Iris pigment epithelial cell (primary cell): ENCODE data around the gene TNFAIP8L1.
"Not testable (repeated sequence)": the region's sequence is repeated elsewhere in the genome, so short reads cannot be mapped to it uniquely, and the experiment has no call there.

Source experiments
- DNase-seq: peaks from one replicate; pipeline ENCODE4 v3.0.0-alpha.2; 2011; ENCODE audit warnings: low read depth

Gene TNFAIP8L1

GRCh38 chr19:4678881-4679790, 39.8 kb downstream of the TNFAIP8L1 start:
- peak; percentile 31 for DNase-seq

- DNase-seq = not testable (repeated sequence)
Observed at GRCh38 chr19:4680021-4680420, 40.7 kb downstream of the TNFAIP8L1 start.

DNA sequence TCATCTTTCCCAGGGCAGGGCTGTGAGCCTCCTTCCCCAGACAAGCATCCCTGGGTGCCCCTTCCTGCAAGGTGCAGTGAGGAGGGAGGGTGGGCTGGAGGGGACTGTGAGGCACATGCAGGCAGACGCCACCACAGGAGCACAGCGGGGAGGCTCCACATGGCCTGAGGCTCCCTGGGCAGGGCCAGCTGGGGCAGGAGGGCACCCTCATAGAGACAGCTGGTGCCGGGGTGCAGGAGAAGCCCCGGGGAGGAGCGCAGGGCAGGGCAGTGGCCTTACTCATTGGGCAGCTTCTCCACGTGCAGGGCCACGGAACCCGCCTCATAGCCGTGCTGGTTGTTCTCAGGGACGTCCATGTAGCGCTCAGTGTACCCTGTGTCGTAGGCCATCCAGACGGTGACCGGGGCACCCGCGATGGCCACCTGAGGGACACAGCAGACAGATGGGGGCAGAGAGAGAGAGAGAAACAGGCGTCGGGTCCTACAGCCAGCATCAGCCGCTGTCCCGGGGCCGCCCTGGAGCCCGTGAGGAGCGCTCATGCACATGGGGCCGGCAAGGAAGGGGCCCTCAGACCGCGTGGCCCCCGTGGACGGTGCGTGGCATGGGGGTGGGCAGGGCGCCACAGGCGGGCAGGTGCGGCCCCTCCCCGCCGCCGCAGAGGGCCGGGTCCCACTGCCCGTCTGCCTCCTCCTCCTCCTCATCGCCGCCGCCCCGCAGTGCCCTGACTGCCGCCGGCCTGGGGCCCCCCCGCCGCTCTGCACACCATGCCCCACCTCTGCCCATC, 43.3 kb downstream of the TNFAIP8L1 start:
- no peak for DNase-seq

DNA sequence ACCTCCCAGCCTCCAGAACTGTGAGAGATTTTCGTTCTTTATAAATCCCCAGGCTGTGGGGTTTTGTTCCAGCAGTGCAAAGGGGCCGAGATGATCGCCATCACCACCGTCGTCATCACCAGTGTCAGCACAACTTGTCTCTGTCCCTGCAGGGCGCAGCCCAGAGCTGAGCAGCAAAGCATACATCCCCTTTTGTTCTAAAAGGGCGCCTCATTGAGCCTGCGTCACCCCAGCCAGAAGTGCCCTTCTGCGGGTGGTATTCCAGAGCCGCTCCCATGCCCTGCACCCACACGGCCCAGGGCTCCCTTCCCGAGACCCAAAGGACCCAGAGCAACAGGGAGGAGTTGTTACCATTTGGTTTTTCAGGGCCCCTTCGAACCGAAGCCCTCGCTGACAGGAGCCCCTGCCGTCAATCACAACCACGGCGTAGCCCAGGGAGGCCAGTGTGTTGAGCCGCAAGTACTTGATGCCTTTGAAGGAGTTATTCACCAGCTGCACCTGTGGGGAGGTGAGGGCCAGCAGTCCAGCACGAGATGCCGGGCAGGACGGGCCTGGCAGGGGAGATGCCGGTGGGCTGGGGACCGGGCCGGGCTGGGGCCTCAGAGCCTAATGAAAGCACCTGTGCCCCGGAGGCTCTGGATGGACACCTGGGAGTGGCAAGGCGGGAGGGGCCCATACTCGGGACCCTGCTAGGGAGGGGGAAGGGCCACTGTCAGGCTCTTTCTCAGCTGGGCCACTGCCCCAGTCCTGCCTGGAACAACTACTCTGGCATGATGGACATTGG, 45.2 kb downstream of the TNFAIP8L1 start:
- DNase-seq = no peak

DNA sequence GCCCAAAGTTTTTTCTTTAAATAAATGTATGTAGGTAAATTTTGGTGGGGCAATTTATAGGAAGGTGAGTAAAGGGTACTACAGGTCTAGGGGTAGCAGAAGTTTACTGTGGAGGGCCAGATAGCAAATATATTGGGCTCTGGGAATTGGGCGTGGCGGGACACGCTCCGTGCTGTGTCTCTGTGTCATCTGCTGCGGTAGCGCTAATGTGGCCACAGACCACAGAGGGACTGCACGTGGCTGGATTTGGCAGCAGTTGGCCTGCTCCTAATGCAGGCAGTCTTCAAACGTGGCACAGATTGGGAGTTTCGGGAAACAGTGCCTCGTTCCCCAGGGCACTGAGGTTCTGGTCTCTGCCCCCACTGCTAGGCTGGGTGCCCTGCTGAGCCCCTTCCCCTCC, 47.4 kb downstream of the TNFAIP8L1 start:
- DNase-seq = no peak

DNA sequence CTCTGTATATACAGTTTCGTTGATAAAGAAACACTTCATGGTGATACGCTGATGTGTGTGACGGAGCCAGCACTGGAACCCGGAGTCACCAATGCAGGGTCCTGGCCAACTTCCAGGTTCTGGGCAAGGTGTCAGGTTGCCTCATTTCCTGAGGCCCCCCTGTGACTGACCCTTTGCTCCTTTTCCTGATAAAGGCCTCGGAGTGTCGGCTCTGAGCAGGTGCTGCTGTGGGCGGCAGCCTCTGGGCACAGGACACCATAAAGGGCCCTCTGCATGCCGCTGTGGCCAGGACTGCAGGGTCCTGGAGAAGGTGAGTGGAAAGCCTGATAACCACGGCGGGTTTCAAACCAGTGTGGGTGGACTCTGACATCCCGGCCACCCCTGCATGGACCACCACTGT, 48.1 kb downstream of the TNFAIP8L1 start:
- no peak for DNase-seq

GRCh38 chr19:4688587-4688986, 49.3 kb downstream of the TNFAIP8L1 start:
- no peak for DNase-seq

DNA sequence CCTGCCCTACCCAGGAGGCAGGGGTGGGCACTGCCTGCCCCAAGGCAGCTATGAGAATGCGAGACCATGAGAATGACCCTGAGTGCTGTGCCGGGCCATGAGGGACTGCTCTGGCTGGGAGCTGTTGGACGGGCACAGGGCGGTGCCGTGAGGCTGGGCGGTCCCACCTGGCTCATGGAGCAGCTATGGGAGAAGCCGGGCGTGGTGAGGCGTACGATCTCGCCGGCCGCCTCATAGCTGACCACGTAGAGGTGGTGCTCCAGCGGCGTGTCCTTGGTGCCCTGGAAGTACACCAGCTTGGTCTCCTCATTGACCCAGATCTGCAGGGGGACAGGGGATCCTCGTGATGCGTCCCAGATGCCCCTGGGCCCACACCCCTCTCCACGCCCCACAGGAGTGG, 50.1 kb downstream of the TNFAIP8L1 start:
- no peak for DNase-seq

GRCh38 chr19:4690361-4690760, 51.0 kb downstream of the TNFAIP8L1 start:
- no peak for DNase-seq

DNA sequence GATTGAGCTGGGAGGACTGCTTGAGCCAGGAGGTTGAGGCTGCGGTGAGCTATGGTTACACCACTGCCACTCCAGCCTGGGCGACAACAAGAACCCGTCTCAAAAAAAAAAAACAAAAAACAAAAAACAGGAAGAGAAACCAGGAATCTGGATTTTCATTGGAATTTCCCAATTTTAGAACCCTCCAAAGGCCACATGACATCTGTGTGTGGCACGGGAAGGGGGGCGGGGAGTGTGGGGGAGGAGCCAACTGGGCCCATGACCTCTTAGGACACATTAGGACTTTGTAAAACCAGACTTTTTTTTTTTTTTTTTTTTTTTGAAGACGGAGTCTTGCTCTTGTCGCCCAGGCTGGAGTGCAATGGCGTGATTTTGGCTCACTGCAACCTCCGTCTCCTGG, 52.1 kb downstream of the TNFAIP8L1 start:
- DNase-seq = no peak

- DNase-seq = no peak
Observed at GRCh38 chr19:4692251-4693077, 53.1 kb downstream of the TNFAIP8L1 start.

DNA sequence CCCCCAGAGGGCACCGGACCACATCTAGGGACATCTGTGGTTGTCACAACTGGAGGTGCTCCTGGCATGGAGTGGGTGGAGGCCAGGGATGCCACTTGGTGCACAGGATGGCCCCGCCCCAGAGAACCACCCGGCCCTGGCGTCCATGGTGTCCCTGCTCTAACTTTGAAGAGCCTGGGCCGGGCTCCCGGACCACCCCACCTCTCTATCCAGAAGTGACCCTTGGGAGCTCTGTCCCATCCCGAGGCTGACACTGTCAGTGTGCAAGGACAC, 53.7 kb downstream of the TNFAIP8L1 start:
- DNase-seq = no peak

- DNase-seq = no peak
Observed at GRCh38 chr19:4693471-4694121, 54.3 kb downstream of the TNFAIP8L1 start.

- peak; percentile 98 for DNase-seq
Observed at GRCh38 chr19:4694211-4694987, 55.1 kb downstream of the TNFAIP8L1 start.

GRCh38 chr19:4695224-4695731, 56.0 kb downstream of the TNFAIP8L1 start:
- no peak for DNase-seq

- no peak for DNase-seq
Observed at GRCh38 chr19:4697304-4697703, 58.0 kb downstream of the TNFAIP8L1 start.

- DNase-seq = no peak
Observed at GRCh38 chr19:4699826-4700692, 60.7 kb downstream of the TNFAIP8L1 start.

DNA sequence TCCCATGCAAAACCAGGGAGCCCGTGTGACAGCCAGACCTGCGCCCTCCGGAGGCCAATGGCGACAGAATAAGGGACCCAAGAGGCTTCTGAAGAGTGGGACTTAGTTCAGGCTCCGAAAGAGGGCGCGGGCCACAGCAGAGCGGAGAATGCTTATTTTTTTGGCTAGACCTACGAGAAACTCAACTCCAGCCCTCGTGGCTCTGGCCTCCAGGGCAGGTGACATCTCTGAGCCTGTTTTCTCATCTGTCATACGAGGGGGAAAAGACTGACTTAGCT, 61.3 kb downstream of the TNFAIP8L1 start:
- DNase-seq = no peak

- DNase-seq = no peak
Observed at GRCh38 chr19:4701557-4701956, 62.2 kb downstream of the TNFAIP8L1 start.
